HG02870 (cell line): ENCODE results near the gene KARS1.
A peak's percentile ranks its signal among the peaks of the same experiment; 100 is the strongest.

Source experiments
- ATAC-seq: cut with Tn5 transposase; IDR thresholded peaks from one replicate; pipeline ENCODE4 v1.9.1; 2021; ENCODE audit warnings: mild to moderate bottlenecking, moderate library complexity; ENCODE audit not compliant: unreplicated experiment

KARS1 gene

GRCh38 chr16:75647492-75648264 lies at the start of gene KARS1, which contains the start of gene TERF2IP:
Gene KARS1, minus strand, starts transcription at chr16:75647665. Its CDS starts 26 bp downstream, at chr16:75647639.
Gene TERF2IP, plus strand, starts transcription at chr16:75647773. Its CDS starts 110 bp downstream, at chr16:75647883.
- peak; percentile 83 for ATAC-seq

- ATAC-seq: no peak
Measured at GRCh38 chr16:75695708-75696107, 48.2 kb upstream of the KARS1 start.

DNA sequence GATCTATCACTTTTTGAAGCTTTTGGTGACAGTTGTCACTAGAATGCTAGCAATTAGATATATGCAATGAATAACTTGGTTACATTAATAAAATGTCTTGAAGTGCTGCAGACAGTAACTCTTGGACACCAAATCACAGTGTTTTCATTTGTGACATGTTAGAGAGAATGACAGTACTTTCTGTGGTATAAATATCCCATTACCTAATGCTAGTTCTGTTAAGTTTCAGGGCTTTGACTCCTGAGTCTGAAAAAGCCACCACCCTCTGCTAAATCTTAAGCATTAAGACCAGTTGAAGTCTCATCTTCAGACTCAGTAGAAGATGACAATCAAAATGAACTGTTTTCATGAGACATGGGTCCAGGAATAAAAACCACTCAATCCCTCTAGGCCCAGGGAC lies 39.9 kb upstream of the KARS1 start:
- peak; percentile 50 for ATAC-seq

- no peak for ATAC-seq
Measured at GRCh38 chr16:75682308-75682707, 34.8 kb upstream of the KARS1 start.

DNA sequence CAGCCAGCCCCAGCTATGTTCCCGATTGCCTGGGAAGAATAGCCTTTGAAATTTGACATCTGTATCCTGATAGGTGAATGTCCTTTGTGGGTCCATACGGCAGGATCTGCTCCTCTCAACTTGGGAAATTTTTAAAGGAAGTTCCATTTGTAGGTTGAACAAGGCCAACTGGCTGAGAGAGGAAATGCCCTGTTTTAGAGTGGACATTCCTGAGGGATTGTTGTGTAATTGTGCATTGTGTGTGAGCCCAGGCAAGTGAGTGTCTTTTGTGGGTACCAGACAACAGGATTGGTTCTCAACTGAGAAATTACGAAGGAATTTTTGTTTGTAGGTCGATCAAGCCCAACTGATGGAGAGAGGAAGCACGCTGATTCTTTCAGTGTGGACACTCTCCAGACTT lies 31.9 kb upstream of the KARS1 start:
- ATAC-seq: no peak

- no peak for ATAC-seq
Measured at GRCh38 chr16:75676909-75677308, 29.4 kb upstream of the KARS1 start, which contains the start of gene CPHXL2. Gene CPHXL2, minus strand, starts transcription at chr16:75677009. Its CDS starts 10 bp downstream, at chr16:75676999.

DNA sequence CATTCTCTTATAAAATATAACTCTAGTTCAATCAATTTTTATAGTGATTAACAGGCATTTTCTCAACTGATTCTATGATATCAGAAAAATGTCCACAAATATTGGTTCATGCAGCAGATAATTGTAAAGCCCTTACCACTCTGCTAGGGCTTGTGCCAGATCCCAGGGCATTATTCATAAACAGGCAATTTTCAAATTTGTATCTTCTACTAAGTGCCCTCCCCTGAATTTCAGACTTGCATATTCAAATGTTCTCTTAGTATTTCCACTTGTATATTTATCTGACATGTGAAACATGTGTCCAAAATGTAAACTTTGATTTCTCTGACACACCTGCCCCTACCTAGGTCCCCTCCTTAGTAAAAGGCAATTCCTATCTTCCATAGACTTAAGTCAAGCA lies 20.0 kb upstream of the KARS1 start:
- no peak for ATAC-seq

- no peak for ATAC-seq
Measured at GRCh38 chr16:75660726-75661302, 13.3 kb upstream of the KARS1 start.

GRCh38 chr16:75660321-75660720 lies 12.9 kb upstream of the KARS1 start:
- ATAC-seq: no peak

DNA sequence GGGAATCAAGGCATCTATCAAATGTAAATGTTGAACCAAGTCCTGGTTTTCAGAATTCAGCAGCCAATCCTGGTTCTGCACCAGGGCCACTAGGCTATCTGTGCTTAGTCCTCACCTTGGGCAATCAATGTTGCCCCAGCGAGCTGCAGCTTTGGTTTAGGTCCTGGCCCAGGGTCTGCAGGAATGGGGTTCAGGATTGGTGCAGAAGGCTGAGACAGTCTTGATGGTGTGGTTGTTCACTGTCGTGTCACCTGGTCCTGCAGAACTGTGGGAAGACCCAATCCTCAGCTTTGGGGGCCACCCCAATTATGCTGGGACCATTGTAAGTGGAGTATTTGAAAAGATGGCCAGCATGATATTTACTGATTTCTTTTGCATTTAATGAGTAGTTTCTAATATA lies 10.7 kb upstream of the KARS1 start:
- no peak for ATAC-seq

DNA sequence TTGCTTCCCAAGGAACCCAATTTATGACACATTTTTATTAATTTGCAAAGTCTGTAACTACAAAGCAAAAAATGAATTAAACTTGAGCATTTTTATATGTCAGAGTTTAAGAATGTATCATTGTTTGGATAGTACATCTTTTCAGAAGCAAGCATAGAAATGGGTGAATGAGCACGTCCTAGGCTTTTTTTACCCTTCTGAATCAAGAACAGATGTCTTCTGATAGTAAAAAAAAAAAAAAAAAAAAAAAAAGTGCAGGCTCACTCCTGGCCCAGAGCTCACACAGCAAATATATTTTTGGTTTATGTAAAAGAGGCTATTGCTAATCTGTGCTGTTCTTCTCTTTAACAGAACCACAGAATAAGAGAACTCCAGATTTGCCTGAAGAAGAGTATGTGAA lies 6.5 kb upstream of the KARS1 start:
- no peak for ATAC-seq

DNA sequence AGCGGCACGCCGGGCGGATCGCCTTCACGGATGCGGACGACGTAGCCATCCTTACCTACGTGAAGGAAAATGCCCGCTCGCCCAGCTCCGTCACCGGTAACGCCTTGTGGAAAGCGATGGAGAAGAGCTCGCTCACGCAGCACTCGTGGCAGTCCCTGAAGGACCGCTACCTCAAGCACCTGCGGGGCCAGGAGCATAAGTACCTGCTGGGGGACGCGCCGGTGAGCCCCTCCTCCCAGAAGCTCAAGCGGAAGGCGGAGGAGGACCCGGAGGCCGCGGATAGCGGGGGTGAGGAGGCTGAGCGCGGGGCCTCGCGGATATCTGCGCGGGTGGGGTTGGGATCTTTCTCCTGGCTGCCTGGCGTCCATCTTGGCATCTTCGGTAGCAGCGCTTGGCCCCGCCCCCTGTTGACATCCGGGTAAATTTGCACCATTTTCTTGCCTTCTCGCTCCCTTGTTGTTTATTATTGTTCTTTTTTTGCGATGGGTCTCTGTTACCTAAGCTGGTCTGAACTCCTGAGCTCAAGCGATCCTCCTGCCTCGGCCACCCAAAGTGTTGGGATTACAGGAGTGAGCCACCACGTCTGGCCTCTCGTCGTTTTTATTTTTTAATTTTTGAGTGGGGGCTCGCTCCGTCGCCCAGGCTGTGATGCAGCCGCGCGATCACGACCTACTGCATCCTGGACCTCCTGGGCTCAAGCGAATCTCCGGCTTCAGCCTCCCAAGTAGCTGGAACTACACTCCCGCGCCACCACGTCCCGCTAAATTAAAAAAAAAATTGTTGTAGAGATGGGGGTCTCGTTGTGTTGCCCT lies 1.0 kb upstream of the KARS1 start:
- ATAC-seq: peak; percentile 34

GRCh38 chr16:75647112-75647491 lies 363 bp downstream of the KARS1 start:
- ATAC-seq: peak; percentile 20

DNA sequence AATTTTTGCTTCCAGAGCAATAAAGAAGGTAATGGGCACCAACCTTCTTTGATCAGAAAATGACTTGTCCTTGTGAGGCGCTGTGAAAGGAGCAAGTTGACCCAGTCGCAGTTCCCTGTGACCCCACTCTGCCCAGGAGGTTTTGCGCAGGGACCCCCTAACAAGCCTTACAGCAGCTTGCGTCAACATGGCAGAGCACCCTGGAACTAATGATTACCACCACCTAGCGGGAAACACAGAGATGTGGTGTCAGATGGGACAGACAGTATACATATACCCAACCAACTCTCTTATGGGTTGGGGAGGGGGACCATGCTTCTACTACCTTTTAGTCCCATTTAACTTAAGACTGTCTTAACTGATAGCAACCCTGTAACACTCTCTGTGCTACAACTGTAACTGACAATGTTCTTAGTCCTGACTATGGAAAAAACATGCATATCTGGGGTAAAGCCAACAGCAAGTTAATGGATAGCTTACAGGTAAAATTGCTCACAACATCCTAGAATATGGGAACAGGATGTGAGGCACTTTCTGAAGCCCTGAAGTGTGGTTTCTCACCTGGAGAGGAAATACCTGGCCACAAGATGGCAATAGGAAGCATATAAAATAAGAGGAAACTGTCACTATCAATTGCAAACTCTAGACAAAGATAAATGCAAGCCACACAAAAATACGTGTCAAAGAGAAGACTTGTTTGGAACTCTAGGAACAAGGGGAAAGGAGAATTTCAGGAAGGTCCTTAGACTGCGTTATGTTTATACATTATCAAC lies 3.0 kb downstream of the KARS1 start:
- ATAC-seq: no peak

GRCh38 chr16:75640598-75640997 lies 6.9 kb downstream of the KARS1 start:
- ATAC-seq: no peak

DNA sequence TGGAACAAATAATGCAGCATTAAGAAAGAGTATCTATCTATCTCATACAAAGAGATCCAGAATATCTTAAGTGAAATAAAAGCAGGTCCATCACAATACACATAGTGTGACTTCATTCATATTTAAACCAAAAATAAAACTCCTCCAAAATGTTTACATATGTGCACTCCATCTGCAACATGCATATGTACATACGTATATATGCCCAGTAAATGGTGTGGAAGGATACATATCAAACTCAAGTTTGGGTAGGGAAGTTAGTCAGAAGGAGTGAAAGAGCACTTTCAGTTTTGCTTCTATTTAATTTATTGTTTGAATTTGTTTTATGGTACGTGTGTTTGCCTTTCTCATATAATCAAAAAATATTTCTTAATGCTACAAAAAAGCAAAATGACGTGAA lies 12.4 kb downstream of the KARS1 start:
- ATAC-seq: no peak

- ATAC-seq: no peak
Measured at GRCh38 chr16:75632857-75633256, 14.6 kb downstream of the KARS1 start.

GRCh38 chr16:75630052-75630451 lies 17.4 kb downstream of the KARS1 start:
- ATAC-seq: no peak

- ATAC-seq: no peak
Measured at GRCh38 chr16:75629132-75629531, 18.3 kb downstream of the KARS1 start.

GRCh38 chr16:75628351-75628750 lies 19.1 kb downstream of the KARS1 start:
- no peak for ATAC-seq

DNA sequence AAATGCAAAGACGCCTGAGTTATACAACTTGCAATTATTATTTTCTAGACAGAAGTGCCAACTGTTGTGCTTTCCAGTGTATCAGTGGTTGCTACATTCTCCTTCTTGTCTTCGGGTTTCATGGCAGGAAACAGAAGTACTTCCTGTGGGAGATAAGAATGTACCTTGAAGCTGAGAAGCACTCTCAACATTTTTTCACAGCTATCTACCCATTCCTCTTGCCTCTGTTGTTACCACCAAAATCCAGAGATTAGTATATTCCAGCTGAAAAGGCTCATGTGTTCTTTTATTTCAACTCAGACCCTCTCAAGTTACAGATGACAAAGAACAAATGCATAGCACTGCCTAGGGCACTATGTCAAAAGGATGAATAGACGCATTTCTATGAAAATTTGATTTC lies 19.6 kb downstream of the KARS1 start:
- no peak for ATAC-seq
